SK-N-MC (cell line): ENCODE results near the gene TM9SF1.

Experiments used
- FOXP2 ChIP-seq: optimal IDR thresholded peaks from 2 replicates; pipeline ENCODE3; 2011; ENCODE audit warnings: mild to moderate bottlenecking, moderate library complexity; ENCODE audit not compliant: insufficient read depth; ENCODE audit errors: extremely low read length, control extremely low read depth
- POLR2AphosphoS5 ChIP-seq: IDR thresholded peaks from 2 replicates; pipeline ENCODE4 v1.6.1; 2012; ENCODE audit warnings: mild to moderate bottlenecking, low read depth, low read length, borderline replicate concordance

- TF ChIP-seq POLR2AphosphoS5 (no peak), FOXP2 (no peak)
Measured at GRCh38 chr14:24165785-24166184, 29.5 kb downstream of the TM9SF1 start.
